Vein endothelial cell (primary cell): ENCODE results near the gene OARD1. TPM values are rescaled to one million over a fixed set of nuclear protein-coding genes. Genes with fewer than 3 reads are reported as not detected.

Source experiments
- total RNA-seq: library from RNA; depleted of rRNA; stranded (reverse); fragments of >200 nt; gene quantifications from 2 replicates; pipeline ENCODE4 v1.2.3, GENCODE V29; 2012

Gene OARD1
- 4.9 and 7.5 TPM in 2 replicates for total RNA-seq

GRCh38 chr6:41071923-41072835 is at the start of gene OARD1:
Gene OARD1, minus strand, starts transcription at chr6:41072356. Its CDS starts 722 bp downstream, at chr6:41071634.

DNA sequence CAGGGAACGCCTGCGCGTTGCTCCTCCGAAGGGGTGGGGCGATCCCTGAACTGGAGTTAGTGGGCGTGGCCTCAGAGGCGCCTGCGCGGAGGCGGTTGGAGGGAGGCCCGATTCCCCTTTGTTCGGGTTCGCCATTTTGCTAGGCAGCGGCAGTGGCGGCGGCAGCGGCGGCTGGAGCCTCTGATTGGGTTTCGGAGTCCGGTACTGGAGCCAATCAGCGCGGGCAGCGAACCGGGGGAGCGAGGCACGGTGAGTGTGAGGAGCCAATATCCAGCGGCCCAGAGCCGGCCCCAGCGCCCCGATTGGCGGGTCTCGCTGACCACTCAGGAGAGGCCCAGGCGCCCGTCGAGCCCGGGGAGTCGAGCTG is 663 bp upstream of the OARD1 start, which contains the start of gene NFYA:
TSS of gene NFYA (plus strand) at position 139 of the 367 bp plus-strand sequence. CDS start 6,116 bp downstream, outside the sequence.

GRCh38 chr6:41053041-41053440 is 19.1 kb downstream of the OARD1 start, which contains the start of gene APOBEC2:
Gene APOBEC2, plus strand, starts transcription at chr6:41053202. Its CDS starts 146 bp downstream, at chr6:41053348.

DNA sequence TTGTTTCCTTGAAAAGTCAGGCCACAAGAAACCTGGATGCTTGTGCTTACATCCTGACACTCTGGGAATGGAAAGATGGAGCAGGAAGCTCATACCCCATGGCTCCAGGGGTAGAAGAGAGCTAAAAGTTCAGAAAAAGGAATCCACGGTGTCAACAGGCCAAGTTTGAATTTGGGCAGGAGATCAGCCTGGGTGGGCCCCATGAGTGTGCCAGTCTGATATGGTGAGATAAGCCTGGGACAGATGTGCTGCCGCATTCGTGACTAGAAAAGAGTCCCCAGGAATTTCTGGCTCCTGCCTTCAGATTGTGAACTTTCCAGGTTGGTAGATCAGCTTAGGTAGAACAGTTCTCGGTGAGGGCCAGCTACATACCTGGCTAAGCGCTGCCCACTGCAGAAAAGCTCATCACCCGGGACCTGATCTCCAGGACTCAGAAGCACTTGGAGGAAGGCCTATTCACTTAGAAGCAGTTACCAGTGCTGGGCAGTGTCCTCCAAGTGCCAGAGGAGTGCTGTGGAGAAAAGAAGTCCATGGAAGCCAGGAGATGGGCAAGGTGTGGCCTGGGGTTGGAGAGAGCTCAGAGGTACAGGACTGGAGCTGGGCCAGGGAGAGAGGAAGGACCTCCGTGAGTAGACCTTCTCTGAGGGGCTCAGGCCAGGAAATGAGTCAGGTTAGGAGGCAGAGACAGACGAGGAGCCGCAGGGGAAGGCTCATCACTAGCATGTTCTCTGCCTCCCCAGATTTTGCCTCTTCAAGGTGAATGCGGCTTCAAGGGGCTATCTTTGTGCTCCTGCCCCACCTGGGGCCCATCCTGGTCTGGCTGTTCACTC is 29.7 kb downstream of the OARD1 start, which contains the start of gene TSPO2:
TSS of gene TSPO2 (plus strand) at position 242 of the 830 bp plus-strand sequence. CDS start at position 761, 519 bp downstream.

GRCh38 chr6:41039060-41039998 is 32.8 kb downstream of the OARD1 start, which contains the start of gene UNC5CL:
Gene UNC5CL, minus strand, starts transcription at chr6:41039221. Its CDS starts 4,147 bp downstream, at chr6:41035074.

Other genes starting within 250 kb of the OARD1 start
- gene UNC5CL, start 33.1 kb downstream of the OARD1 start, total RNA-seq: not detected in 2 replicates
- gene TSPO2, start 29.9 kb downstream of the OARD1 start, total RNA-seq: not detected in 2 replicates
- gene APOBEC2, start 19.2 kb downstream of the OARD1 start, total RNA-seq: not detected in 2 replicates
- 14.4 and 18.8 TPM in 2 replicates for gene NFYA, start 618 bp upstream of the OARD1 start, total RNA-seq
- gene TREML1, start 82.0 kb upstream of the OARD1 start, total RNA-seq: not detected in 2 replicates
- gene TREM2, start 90.8 kb upstream of the OARD1 start, total RNA-seq: not detected in 2 replicates
- not detected in 2 replicates for gene TREML2, start 128.8 kb upstream of the OARD1 start, total RNA-seq
- gene TREML4, start 156.0 kb upstream of the OARD1 start, total RNA-seq: not detected in 2 replicates
- not detected in 2 replicates for gene TREM1, start 214.3 kb upstream of the OARD1 start, total RNA-seq